H1 (cell line): ENCODE measurements around the gene DCBLD1. TPM values are rescaled to one million over a fixed set of nuclear protein-coding genes. Genes with fewer than 3 reads are reported as not detected.

Source experiments
- CTCF ChIA-PET: fragments of 300-600 bp; sonication (Branson Sonifier 250); formaldehyde crosslinking; loops from one replicate; lab custom pipeline; 2021; ENCODE audit not compliant: partially characterized antibody; lab: Charles Lee
- POLR2A ChIA-PET: fragments of 300-600 bp; sonication (Branson Sonifier 250); formaldehyde crosslinking; loops from one replicate; lab custom pipeline; 2021; ENCODE audit warnings: inconsistent platforms; ENCODE audit not compliant: partially characterized antibody; lab: Charles Lee
- DNase-seq, 2 experiments: peaks; one replicate each; pipeline versions ENCODE4 v3.0.0 to v3.0.0-alpha.2; 2010 to 2022; ENCODE audit warnings: low spot score in 2 of 2, low read depth in 1 of 2, mixed read lengths in 1 of 2
- FAIRE-seq: peaks from 2 replicates; lab custom pipeline; 2011; peaks lifted over from hg19 to GRCh38; lab: Jason Lieb, UNC
- H2AFZ ChIP-seq: 2 replicates; pipeline ENCODE4 v1.8.1; 2012; ENCODE audit warnings: low read length, inconsistent platforms
- H2AK5ac ChIP-seq: 2 replicates; pipeline ENCODE4 v1.6.1; 2013; ENCODE audit warnings: low read depth, low read length
- H2BK120ac ChIP-seq: replicated peaks from 2 replicates; pipeline ENCODE3; 2013; ENCODE audit warnings: low read depth, low read length, inconsistent platforms
- H2BK12ac ChIP-seq: 2 replicates; pipeline ENCODE4 v1.6.1; 2013; ENCODE audit warnings: low read depth, low read length
- H2BK15ac ChIP-seq: 2 replicates; pipeline ENCODE4 v1.6.1; 2013; ENCODE audit warnings: low read length
- H2BK20ac ChIP-seq: 2 replicates; pipeline ENCODE4 v1.6.1; 2013; ENCODE audit warnings: low read length
- H2BK5ac ChIP-seq: 2 replicates; pipeline ENCODE4 v1.6.1; 2013; ENCODE audit warnings: low read depth, low read length
- H3K14ac ChIP-seq: 2 replicates; pipeline ENCODE4 v1.6.1; 2013; ENCODE audit warnings: inconsistent platforms; ENCODE audit not compliant: insufficient read length
- H3K18ac ChIP-seq: 2 replicates; pipeline ENCODE4 v1.6.1; 2013; ENCODE audit warnings: low read length; ENCODE audit errors: extremely low read depth
- H3K23ac ChIP-seq: 2 replicates; pipeline ENCODE4 v1.6.1; 2013; ENCODE audit warnings: inconsistent platforms; ENCODE audit not compliant: insufficient read length
- H3K23me2 ChIP-seq: 2 replicates; pipeline ENCODE4 v1.6.1; 2013; ENCODE audit warnings: low read depth, low read length
- H3K27ac ChIP-seq: 2 replicates; pipeline ENCODE4 v1.6.1; 2011; ENCODE audit warnings: low read depth, low read length, inconsistent platforms
- H3K27me3 ChIP-seq, 4 experiments: replicated peaks in 1 of 4; 1 replicate in 1 of 4; 2 replicates in 3 of 4; pipeline versions ENCODE4 v1.6.1 to v1.8.1; 2011 to 2013; ENCODE audit warnings: low read length in 3 of 4, mild to moderate bottlenecking in 3 of 4, inconsistent platforms in 2 of 4, mixed read lengths in 2 of 4, moderate library complexity in 1 of 4; ENCODE audit not compliant: control insufficient read depth in 3 of 4, insufficient read depth in 3 of 4; ENCODE audit errors: extremely low read depth in 1 of 4
- H3K36me3 ChIP-seq, 4 experiments: 2 replicates each; pipeline versions ENCODE4 v1.6.1 to v1.8.1; 2011 to 2013; ENCODE audit warnings: mild to moderate bottlenecking in 4 of 4, low read length in 3 of 4, moderate library complexity in 2 of 4, control low read depth in 1 of 4, inconsistent platforms in 1 of 4; ENCODE audit not compliant: insufficient read depth in 4 of 4, control insufficient read depth in 2 of 4
- H3K4ac ChIP-seq: replicated peaks from 2 replicates; pipeline ENCODE3; 2013; ENCODE audit warnings: low read length, low read depth, mixed read lengths, inconsistent platforms; ENCODE audit not compliant: insufficient read length
- H3K4me1 ChIP-seq, 4 experiments: replicated peaks in 1 of 4; 1 replicate in 1 of 4; 2 replicates in 3 of 4; pipeline versions ENCODE4 v1.6.1 to v1.8.1; 2011 to 2013; ENCODE audit warnings: low read length in 3 of 4, inconsistent platforms in 2 of 4, mixed read lengths in 1 of 4; ENCODE audit not compliant: insufficient read depth in 4 of 4, control insufficient read depth in 3 of 4
- H3K4me2 ChIP-seq, 2 experiments: 2 replicates each; pipeline versions ENCODE4 v1.6.1 to v1.8.1; 2011 to 2013; ENCODE audit warnings: low read depth in 2 of 2, low read length in 2 of 2, control low read depth in 1 of 2, inconsistent platforms in 1 of 2, mild to moderate bottlenecking in 1 of 2; ENCODE audit not compliant: insufficient read depth in 1 of 2
- H3K4me3 ChIP-seq, 4 experiments: fragments of 200-600, 300-600 bp in 1 of 4; sonication (generic), shearing (Covaris generic), sonication (Bioruptor Twin) in 1 of 4; 2 replicates each; pipeline versions ENCODE4 v1.5.1 to v1.8.1; 2011 to 2016; ENCODE audit warnings: low read length in 4 of 4, low read depth in 3 of 4, control low read depth in 2 of 4, inconsistent platforms in 2 of 4, mild to moderate bottlenecking in 2 of 4, mixed read lengths in 1 of 4, moderate library complexity in 1 of 4; ENCODE audit not compliant: insufficient read depth in 2 of 4; ENCODE audit errors: extremely low read depth in 1 of 4
- H3K56ac ChIP-seq: replicated peaks from 2 replicates; pipeline ENCODE3; 2013; ENCODE audit warnings: low read depth, mild to moderate bottlenecking, mixed read lengths, low read length, inconsistent platforms; ENCODE audit not compliant: insufficient read length
- H3K79me1 ChIP-seq: 2 replicates; pipeline ENCODE4 v1.6.1; 2013; ENCODE audit warnings: low read depth, low read length, control low read depth
- H3K79me2 ChIP-seq, 2 experiments: 2 replicates each; pipeline versions ENCODE4 v1.6.1 to v1.8.1; 2012 to 2013; ENCODE audit warnings: low read length in 2 of 2, mild to moderate bottlenecking in 2 of 2, inconsistent platforms in 1 of 2; ENCODE audit not compliant: insufficient read depth in 2 of 2, control insufficient read depth in 1 of 2
- H3K9ac ChIP-seq, 4 experiments: replicated peaks in 1 of 4; 1 replicate in 1 of 4; 2 replicates in 3 of 4; pipeline versions ENCODE4 v1.6.1 to v1.8.1; 2011 to 2013; ENCODE audit warnings: low read depth in 3 of 4, low read length in 3 of 4, control low read depth in 2 of 4, mild to moderate bottlenecking in 2 of 4, moderate library complexity in 2 of 4, inconsistent platforms in 1 of 4; ENCODE audit errors: extremely low read depth in 1 of 4
- H3K9me3 ChIP-seq, 2 experiments: 2 replicates each; pipeline versions ENCODE4 v1.6.1 to v1.8.1; 2012 to 2013; ENCODE audit warnings: mild to moderate bottlenecking in 2 of 2, moderate library complexity in 2 of 2, control low read depth in 1 of 2, inconsistent platforms in 1 of 2, low read depth in 1 of 2, low read length in 1 of 2, mixed read lengths in 1 of 2; ENCODE audit not compliant: insufficient read depth in 2 of 2
- H4K20me1 ChIP-seq, 2 experiments: replicated peaks in 1 of 2; 2 replicates each; pipeline versions ENCODE3 to v1.8.1; 2011 to 2013; ENCODE audit warnings: inconsistent platforms in 2 of 2, low read length in 2 of 2, mild to moderate bottlenecking in 1 of 2; ENCODE audit not compliant: insufficient read depth in 2 of 2, control insufficient read depth in 1 of 2
- H4K5ac ChIP-seq: 2 replicates; pipeline ENCODE4 v1.6.1; 2013; ENCODE audit warnings: low read length, low read depth, mixed read lengths, inconsistent platforms; ENCODE audit not compliant: insufficient read length
- H4K8ac ChIP-seq: 2 replicates; pipeline ENCODE4 v1.8.0; 2013; ENCODE audit warnings: mild to moderate bottlenecking, moderate library complexity, low read length, inconsistent platforms; ENCODE audit not compliant: insufficient read depth; ENCODE audit errors: extremely low read depth
- H4K91ac ChIP-seq: replicated peaks from 2 replicates; pipeline ENCODE3; 2013; ENCODE audit warnings: low read length, mixed read lengths, inconsistent platforms; ENCODE audit not compliant: insufficient read length
- CBX8 ChIP-seq: fragments of 300-800, 300-1000 bp; sonication (generic); IDR thresholded peaks from 2 replicates; pipeline ENCODE4 v1.7.1; 2016; ENCODE audit warnings: low read depth, low read length, borderline replicate concordance
- GTF2F1 ChIP-seq: IDR thresholded peaks from 2 replicates; pipeline ENCODE4 v1.6.1; 2012; ENCODE audit warnings: low read depth, low read length, improper control_type of control experiment, borderline replicate concordance
- HDAC6 ChIP-seq: IDR thresholded peaks from one replicate; pipeline ENCODE4 v1.7.1; 2012; ENCODE audit warnings: low read depth, mild to moderate bottlenecking, inconsistent platforms, low read length, moderate library complexity
- PHF8 ChIP-seq: fragments of 200-600 bp; sonication (generic); conservative IDR thresholded peaks from 2 replicates; pipeline ENCODE4 v1.7.1; 2012; ENCODE audit warnings: low read depth, mild to moderate bottlenecking, inconsistent platforms, low read length, moderate library complexity
- POLR2A ChIP-seq, 2 experiments: IDR thresholded peaks; 1 replicate in 1 of 2; 2 replicates in 1 of 2; pipeline ENCODE4 v1.6.1; 2011; ENCODE audit warnings: low read depth in 2 of 2, low read length in 2 of 2, mild to moderate bottlenecking in 2 of 2; ENCODE audit errors: control extremely low read depth in 1 of 2
- RAD21 ChIP-seq, 2 experiments: IDR thresholded peaks in 1 of 2; conservative IDR thresholded peaks in 1 of 2; 2 replicates each; pipeline ENCODE4 v1.6.1; 2011; ENCODE audit warnings: low read depth in 2 of 2, low read length in 2 of 2, improper control_type of control experiment in 1 of 2, inconsistent platforms in 1 of 2, mild to moderate bottlenecking in 1 of 2, moderate library complexity in 1 of 2
- SIX5 ChIP-seq: IDR thresholded peaks from 2 replicates; pipeline ENCODE4 v1.6.1; 2011; ENCODE audit warnings: mild to moderate bottlenecking, low read depth, low read length
- SP4 ChIP-seq: IDR thresholded peaks from 2 replicates; pipeline ENCODE4 v1.6.1; 2012; ENCODE audit warnings: low read length, inconsistent platforms
- TCF12 ChIP-seq: IDR thresholded peaks from 2 replicates; pipeline ENCODE4 v1.6.1; 2011; ENCODE audit warnings: low read depth, mild to moderate bottlenecking, low read length
- WGBS, 2 experiments: shearing (Covaris generic) in 1 of 2; methylation state at CpG; one replicate each; pipeline versions ENCODE4 v1.1.6 to v1.1.7; 2013 to 2015; ENCODE audit warnings: low lambda C conversion rate in 2 of 2, mixed read lengths in 2 of 2, inconsistent platforms in 1 of 2, low coverage in 1 of 2, missing lambda C conversion rate in 1 of 2; ENCODE audit not compliant: insufficient replicate concordance in 2 of 2, insufficient coverage in 1 of 2, insufficient read length in 1 of 2; ENCODE audit errors: extremely low coverage in 1 of 2, missing lambda C conversion rate in 1 of 2; 5-methylcytosine and 5-hydroxymethylcytosine counted together
- polyA plus RNA-seq, 7 experiments: library from polyadenylated mRNA; depleted of rRNA in 3 of 7; stranded (reverse) in 5 of 7; unstranded in 2 of 7; fragments of >200 nt in 5 of 7; fragments of 200-250 nt in 2 of 7; gene quantifications; 1 replicate in 5 of 7; 2 replicates in 1 of 7; 4 replicates in 1 of 7; pipeline versions ENCODE4 v1.2.1 to v1.2.3, GENCODE V29; 2011 to 2013; ENCODE audit warnings: missing spikeins in 2 of 7, mixed read lengths in 2 of 7
- total RNA-seq: library from RNA; stranded (reverse); fragmentation: NEBNext Ultra II Directional; extraction: Animal tissue kit (Norgen Biotek cat#: 25700); gene quantifications from 2 replicates; pipeline ENCODE4 v1.2.1, GENCODE V29; 2021
- TF ChIP-seq, protein P1 (sequence below), 3 experiments: IDR thresholded peaks; 1 replicate in 2 of 3; 2 replicates in 1 of 3; pipeline versions ENCODE4 v1.5.1 to v1.6.1; 2011; ENCODE audit warnings: low read length in 3 of 3, mild to moderate bottlenecking in 3 of 3, inconsistent platforms in 2 of 3, low read depth in 1 of 3, moderate library complexity in 1 of 3; ENCODE audit not compliant: insufficient read depth in 1 of 3; ENCODE audit errors: control extremely low read depth in 1 of 3

Gene DCBLD1
- total and polyA plus RNA-seq, 2 of the 8 experiments (the other 6 are each of a cell fraction or from before 2014, with no cell fraction given): 3.9 to 11.2 TPM

DNA sequence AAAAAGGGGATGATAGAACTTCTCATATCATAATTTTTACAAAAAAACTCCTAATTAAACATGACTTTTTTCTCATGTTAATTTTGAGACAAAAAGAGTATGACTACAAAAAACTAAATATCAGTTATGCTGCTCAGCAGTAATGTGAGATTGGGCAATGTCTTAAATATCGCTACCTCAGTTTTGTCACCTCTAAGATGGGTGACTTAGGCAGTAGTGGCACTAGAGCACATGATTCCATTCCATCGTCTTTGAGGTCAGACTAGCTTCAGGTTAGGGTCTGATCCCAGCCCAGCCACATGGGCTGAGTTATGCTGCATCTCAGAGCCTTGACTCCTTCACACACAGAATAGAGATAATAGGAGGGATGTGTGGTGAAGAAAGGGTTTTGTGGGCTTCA is 11.0 kb downstream of the DCBLD1 start:
- 90% methylated on average over 2 of the region's 2 CpGs; no CpG with 5 or more reads in 1 of the 2 experiments for WGBS, 2 experiments

More for the DNA sequence above, 11.0 kb downstream of the DCBLD1 start:
- H3K79me2 ChIP-seq: no peaks in the 10 kb centered on the region
- H2AFZ ChIP-seq: no peak overlapping the region
- H2BK12ac ChIP-seq: no peak overlapping the region
- H2BK5ac ChIP-seq: no peak overlapping the region
- no peaks in the 10 kb centered on the region for H3K9me3 ChIP-seq
- no peak overlapping the region for H3K4me3 ChIP-seq
- H3K4ac ChIP-seq: no peak overlapping the region
- no peak overlapping the region for H3K18ac ChIP-seq
- H2BK20ac ChIP-seq: no peak overlapping the region
- no peak overlapping the region for H3K56ac ChIP-seq
- H2AK5ac ChIP-seq: no peak overlapping the region
- TF ChIP-seq GTF2F1: no peak
- TF ChIP-seq SIX5: no peak
- no peak for TF ChIP-seq TCF12
- no peak for TF ChIP-seq HDAC6
- TF ChIP-seq CBX8: no peak
- no peak for TF ChIP-seq PHF8
- TF ChIP-seq RAD21 (IDR thresholded peaks at IDR 0.05 in 1 of 2, conservative IDR thresholded peaks at IDR 0.05 in 1 of 2; ENCODE audit: low read depth in 2 of 2, low read length in 2 of 2): no peak
- TF ChIP-seq POLR2A (IDR thresholded peaks at IDR 0.05; ENCODE audit: control extremely low read depth in 1 of 2, low read depth in 2 of 2, low read length in 2 of 2): no peak
- no peak for TF ChIP-seq SP4
- TF ChIP-seq, protein P1, sequence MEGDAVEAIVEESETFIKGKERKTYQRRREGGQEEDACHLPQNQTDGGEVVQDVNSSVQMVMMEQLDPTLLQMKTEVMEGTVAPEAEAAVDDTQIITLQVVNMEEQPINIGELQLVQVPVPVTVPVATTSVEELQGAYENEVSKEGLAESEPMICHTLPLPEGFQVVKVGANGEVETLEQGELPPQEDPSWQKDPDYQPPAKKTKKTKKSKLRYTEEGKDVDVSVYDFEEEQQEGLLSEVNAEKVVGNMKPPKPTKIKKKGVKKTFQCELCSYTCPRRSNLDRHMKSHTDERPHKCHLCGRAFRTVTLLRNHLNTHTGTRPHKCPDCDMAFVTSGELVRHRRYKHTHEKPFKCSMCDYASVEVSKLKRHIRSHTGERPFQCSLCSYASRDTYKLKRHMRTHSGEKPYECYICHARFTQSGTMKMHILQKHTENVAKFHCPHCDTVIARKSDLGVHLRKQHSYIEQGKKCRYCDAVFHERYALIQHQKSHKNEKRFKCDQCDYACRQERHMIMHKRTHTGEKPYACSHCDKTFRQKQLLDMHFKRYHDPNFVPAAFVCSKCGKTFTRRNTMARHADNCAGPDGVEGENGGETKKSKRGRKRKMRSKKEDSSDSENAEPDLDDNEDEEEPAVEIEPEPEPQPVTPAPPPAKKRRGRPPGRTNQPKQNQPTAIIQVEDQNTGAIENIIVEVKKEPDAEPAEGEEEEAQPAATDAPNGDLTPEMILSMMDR (IDR thresholded peaks at IDR 0.05; ENCODE audit: control extremely low read depth in 1 of 3, insufficient read depth in 1 of 3, low read depth in 1 of 3, low read length in 3 of 3): no peak
- TF ChIP-seq, all 59 proteins: peak for 0
- no peaks in the 10 kb centered on the region for H3K27me3 ChIP-seq
- ChIA-PET CTCF (interaction anchor here (0.7 to 1.0 kb wide), 3 partner anchors 10 to 43 kb away, joined by 3 read pairs; no protein-coding TSS in a partner anchor), POLR2A (no interaction called here)
- no peak overlapping the region for H4K8ac ChIP-seq
- H2BK120ac ChIP-seq: no peak overlapping the region
- H3K36me3 ChIP-seq: no peaks in the 10 kb centered on the region
- H3K4me1 ChIP-seq: no peaks in the 10 kb centered on the region; a peak in 1 of 7 replicates
- no peak overlapping the region for H3K27ac ChIP-seq
- H3K79me1 ChIP-seq: no peaks in the 10 kb centered on the region
- H3K9ac ChIP-seq: no peak overlapping the region
- H3K14ac ChIP-seq: no peak overlapping the region
- H4K20me1 ChIP-seq: no peaks in the 10 kb centered on the region
- DNase-seq (no peak), FAIRE-seq (no peak)
- H4K5ac ChIP-seq: no peak overlapping the region
- no peak overlapping the region for H4K91ac ChIP-seq
- H2BK15ac ChIP-seq: no peak overlapping the region
- H3K4me2 ChIP-seq: no peak overlapping the region
- H3K23ac ChIP-seq: no peak overlapping the region
- H3K23me2 ChIP-seq: no peaks in the 10 kb centered on the region
